ENCODE measurements around the gene ZDHHC7. TPM values are rescaled to one million over a fixed set of nuclear protein-coding genes. Genes with fewer than 3 reads are reported as not detected.

The ZDHHC7 gene
- total and polyA plus RNA-seq, 9 of the 15 experiments (the other 6 are each of a cell fraction or from before 2014, with no cell fraction given), result 1.7 to 49.7 (median 37.4) TPM

DNA sequence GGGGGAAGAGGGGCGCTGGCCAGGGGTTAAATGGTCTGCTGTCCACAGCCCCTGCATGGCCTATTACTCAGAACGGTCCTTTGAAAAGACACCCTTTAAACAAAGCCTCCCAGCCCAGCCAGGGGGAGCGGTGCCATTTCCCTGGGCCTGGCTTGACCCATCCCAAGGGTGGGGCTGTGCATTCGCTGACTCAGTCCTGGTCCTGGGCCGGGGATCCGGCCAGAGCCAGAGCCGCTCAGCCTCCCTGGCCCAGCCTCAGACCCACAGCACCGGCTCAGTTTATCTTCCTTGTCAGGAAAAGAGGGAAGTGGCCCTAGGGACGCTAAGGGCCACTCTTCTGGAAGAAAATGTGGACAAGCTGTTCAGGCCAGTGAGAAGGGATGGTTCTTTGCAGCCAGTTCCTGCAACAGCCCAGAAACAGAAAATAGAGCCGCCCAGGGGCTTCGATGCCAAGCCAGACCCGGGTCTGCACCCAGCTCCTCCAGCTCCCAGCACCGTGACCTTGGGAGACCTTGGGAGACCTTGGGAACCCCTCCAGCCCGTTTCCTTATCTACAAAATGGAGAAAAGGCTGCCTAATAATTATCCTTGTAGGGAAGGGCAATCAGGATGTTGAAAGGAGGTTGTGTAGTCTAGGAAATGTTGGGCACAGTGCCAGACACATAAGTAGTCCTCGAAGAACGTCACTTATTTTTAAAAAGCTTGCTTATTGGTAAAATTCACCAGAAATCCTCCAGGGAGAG is 82.5 kb downstream of the ZDHHC7 start:
- no peak for FAIRE-seq
- POLR2A ChIA-PET, result interaction anchor here (0.7 to 0.8 kb wide), 4 partner anchors 17 to 115 kb away, joined by 3 to 4 read pairs (median 3); no protein-coding TSS in a partner anchor
- TF ChIP-seq, protein P1, sequence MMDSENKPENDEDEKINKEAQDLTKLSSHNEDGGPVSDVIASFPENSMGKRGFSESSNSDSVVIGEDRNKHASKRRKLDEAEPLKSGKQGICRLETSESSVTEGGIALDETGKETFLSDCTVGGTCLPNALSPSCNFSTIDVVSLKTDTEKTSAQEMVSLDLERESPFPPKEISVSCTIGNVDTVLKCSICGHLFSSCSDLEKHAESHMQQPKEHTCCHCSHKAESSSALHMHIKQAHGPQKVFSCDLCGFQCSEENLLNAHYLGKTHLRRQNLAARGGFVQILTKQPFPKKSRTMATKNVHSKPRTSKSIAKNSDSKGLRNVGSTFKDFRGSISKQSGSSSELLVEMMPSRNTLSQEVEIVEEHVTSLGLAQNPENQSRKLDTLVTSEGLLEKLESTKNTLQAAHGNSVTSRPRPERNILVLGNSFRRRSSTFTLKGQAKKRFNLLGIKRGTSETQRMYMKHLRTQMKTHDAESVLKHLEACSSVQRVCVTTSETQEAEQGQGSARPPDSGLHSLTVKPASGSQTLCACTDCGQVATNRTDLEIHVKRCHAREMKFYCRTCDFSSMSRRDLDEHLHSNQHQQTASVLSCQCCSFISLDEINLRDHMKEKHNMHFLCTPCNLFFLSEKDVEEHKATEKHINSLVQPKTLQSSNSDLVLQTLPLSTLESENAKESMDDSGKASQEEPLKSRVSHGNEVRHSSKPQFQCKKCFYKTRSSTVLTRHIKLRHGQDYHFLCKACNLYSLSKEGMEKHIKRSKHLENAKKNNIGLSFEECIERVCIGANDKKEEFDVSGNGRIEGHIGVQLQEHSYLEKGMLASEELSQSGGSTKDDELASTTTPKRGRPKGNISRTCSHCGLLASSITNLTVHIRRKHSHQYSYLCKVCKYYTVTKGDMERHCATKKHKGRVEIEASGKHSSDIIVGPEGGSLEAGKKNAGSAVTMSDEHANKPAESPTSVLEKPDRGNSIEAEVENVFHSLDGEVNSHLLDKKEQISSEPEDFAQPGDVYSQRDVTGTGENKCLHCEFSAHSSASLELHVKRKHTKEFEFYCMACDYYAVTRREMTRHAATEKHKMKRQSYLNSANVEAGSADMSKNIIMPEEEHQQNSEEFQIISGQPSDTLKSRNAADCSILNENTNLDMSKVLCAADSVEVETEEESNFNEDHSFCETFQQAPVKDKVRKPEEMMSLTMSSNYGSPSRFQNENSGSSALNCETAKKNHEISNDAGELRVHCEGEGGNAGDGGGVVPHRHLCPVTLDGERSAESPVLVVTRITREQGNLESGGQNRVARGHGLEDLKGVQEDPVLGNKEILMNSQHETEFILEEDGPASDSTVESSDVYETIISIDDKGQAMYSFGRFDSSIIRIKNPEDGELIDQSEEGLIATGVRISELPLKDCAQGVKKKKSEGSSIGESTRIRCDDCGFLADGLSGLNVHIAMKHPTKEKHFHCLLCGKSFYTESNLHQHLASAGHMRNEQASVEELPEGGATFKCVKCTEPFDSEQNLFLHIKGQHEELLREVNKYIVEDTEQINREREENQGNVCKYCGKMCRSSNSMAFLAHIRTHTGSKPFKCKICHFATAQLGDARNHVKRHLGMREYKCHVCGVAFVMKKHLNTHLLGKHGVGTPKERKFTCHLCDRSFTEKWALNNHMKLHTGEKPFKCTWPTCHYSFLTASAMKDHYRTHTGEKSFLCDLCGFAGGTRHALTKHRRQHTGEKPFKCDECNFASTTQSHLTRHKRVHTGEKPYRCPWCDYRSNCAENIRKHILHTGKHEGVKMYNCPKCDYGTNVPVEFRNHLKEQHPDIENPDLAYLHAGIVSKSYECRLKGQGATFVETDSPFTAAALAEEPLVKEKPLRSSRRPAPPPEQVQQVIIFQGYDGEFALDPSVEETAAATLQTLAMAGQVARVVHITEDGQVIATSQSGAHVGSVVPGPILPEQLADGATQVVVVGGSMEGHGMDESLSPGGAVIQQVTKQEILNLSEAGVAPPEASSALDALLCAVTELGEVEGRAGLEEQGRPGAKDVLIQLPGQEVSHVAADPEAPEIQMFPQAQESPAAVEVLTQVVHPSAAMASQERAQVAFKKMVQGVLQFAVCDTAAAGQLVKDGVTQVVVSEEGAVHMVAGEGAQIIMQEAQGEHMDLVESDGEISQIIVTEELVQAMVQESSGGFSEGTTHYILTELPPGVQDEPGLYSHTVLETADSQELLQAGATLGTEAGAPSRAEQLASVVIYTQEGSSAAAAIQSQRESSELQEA (IDR thresholded peaks at IDR 0.05; ENCODE audit: low read depth), result no peak
- 0 out of 2 replicates have a peak, but pooled peaks have one; percentile 6 for TF ChIP-seq MAFK (IDR thresholded peaks at IDR 0.05; ENCODE audit: low read length)
- TF ChIP-seq MEIS2 (IDR thresholded peaks at IDR 0.05; ENCODE audit: partially characterized antibody), result no peak
- TF ChIP-seq, protein P2, sequence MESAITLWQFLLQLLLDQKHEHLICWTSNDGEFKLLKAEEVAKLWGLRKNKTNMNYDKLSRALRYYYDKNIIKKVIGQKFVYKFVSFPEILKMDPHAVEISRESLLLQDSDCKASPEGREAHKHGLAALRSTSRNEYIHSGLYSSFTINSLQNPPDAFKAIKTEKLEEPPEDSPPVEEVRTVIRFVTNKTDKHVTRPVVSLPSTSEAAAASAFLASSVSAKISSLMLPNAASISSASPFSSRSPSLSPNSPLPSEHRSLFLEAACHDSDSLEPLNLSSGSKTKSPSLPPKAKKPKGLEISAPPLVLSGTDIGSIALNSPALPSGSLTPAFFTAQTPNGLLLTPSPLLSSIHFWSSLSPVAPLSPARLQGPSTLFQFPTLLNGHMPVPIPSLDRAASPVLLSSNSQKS (CRISPR knock-in tag; IDR thresholded peaks at IDR 0.05), result no peak
- peak; percentile 45; the same call in 1 of the 2 replicates for TF ChIP-seq C11orf30 (IDR thresholded peaks at IDR 0.05; ENCODE audit: low read depth)
- TF ChIP-seq HDAC3 (IDR thresholded peaks at IDR 0.05; ENCODE audit: borderline replicate concordance, partially characterized antibody), result no peak
- TF ChIP-seq RFX7 (CRISPR knock-in tag; IDR thresholded peaks at IDR 0.05), result no peak
- peak in 1 of 2 experiments; percentile 21; a peak in 1 of 4 replicates for TF ChIP-seq RAD21 (CRISPR knock-in tag; conservative IDR thresholded peaks at IDR 0.05 in 1 of 2, IDR thresholded peaks at IDR 0.05 in 1 of 2)
- no peak for TF ChIP-seq E2F3 (CRISPR knock-in tag; IDR thresholded peaks at IDR 0.05)
- no peak for TF ChIP-seq SRSF3 (IDR thresholded peaks at IDR 0.05; ENCODE audit: insufficient read depth, low read length)
- no peak for TF ChIP-seq DNMT1 (IDR thresholded peaks at IDR 0.05)
- no peak for TF ChIP-seq RFX1 (IDR thresholded peaks at IDR 0.05)

More for the DNA sequence above, 82.5 kb downstream of the ZDHHC7 start:
- H3K9me3 ChIP-seq (replicated peaks; ENCODE audit: control insufficient read depth, insufficient read depth, low read depth, low read length), result no peaks in the 10 kb centered on the region
- H3K27ac ChIP-seq (ENCODE audit: extremely low read depth, low read depth, low read length), result no peak overlapping the region
- no TSS peak for BruUV-seq (replicated peaks)
- peaks cover 6% of the 10 kb centered on the region for H3K9me1 ChIP-seq (ENCODE audit: control insufficient read depth, insufficient read depth, low read length)
- H2AFZ ChIP-seq (ENCODE audit: low read depth, low read length), result no peak overlapping the region
- H3K79me2 ChIP-seq (ENCODE audit: control insufficient read depth, insufficient read depth, low read length), result no peaks in the 10 kb centered on the region
- no peak overlapping the region for H3K4me2 ChIP-seq (ENCODE audit: insufficient read depth, low read length)
- H3K4me3 ChIP-seq, result no peak overlapping the region
- 33% methylated on average over 16 of the region's 16 CpGs for WGBS (ENCODE audit: insufficient coverage, low coverage, missing lambda C conversion rate)
- in situ Hi-C loops (cut with MboI) (loop anchor here (5.0 kb wide), 1 partner anchor 43 kb away; no protein-coding TSS in a partner anchor), intact Hi-C loops (cut with micrococcal nuclease) (loop anchor here (5.0 kb wide), 1 partner anchor 158 kb away; no protein-coding TSS in a partner anchor)
- peaks cover 9 to 19% of the 10 kb centered on the region in 2 experiments; a peak in 3 of 5 replicates for H3K27me3 ChIP-seq (ENCODE audit: control insufficient read depth in 2 of 2, insufficient read depth in 2 of 2, low read length in 2 of 2)
- H4K20me1 ChIP-seq (replicated peaks; ENCODE audit: control insufficient read depth, insufficient read depth, low read length), result peaks cover 5% of the 10 kb centered on the region; the same call in 1 of the 2 replicates
- DNase-seq (ENCODE audit: extremely low read depth in 1 of 4, low spot score in 3 of 4) (peak in 3 of 4 experiments; percentile 28 to 70 (median 65)), ATAC-seq (peak; percentile 15; the same call in 2 of the 3 replicates)
- no peak overlapping the region; a peak in 1 of 4 replicates for H3K9ac ChIP-seq (ENCODE audit: insufficient read depth in 1 of 2, low read depth in 2 of 2, low read length in 2 of 2)
- CTCF ChIA-PET (ENCODE audit: low intra/inter-chr PET ratio), result interaction anchor here (0.7 to 1.3 kb wide), 3 partner anchors 11 to 23 kb away, joined by 3 to 5 read pairs (median 3); no protein-coding TSS in a partner anchor
- peaks cover 10 to 57% of the 10 kb centered on the region in 2 experiments for H3K4me1 ChIP-seq (replicated peaks in 1 of 2; ENCODE audit: control insufficient read depth in 2 of 2, insufficient read depth in 2 of 2, low read length in 2 of 2)
- no peaks in the 10 kb centered on the region for H3K36me3 ChIP-seq (ENCODE audit: control insufficient read depth, insufficient read depth, low read length)

Data from K562 (cell line).